Neuronal stem cell (in vitro differentiated cells): ENCODE data around the gene ACAD10.

Source experiments
- DNase-seq: peaks from one replicate; pipeline ENCODE4 v3.0.0-alpha.2; 2013; ENCODE audit warnings: low spot score
- H2AFZ ChIP-seq: one replicate; pipeline ENCODE4 v1.6.1; 2013; ENCODE audit warnings: mild to moderate bottlenecking, low read length, inconsistent platforms
- H2AK5ac ChIP-seq: 2 replicates; pipeline ENCODE4 v1.6.1; 2013; ENCODE audit warnings: low read depth, mild to moderate bottlenecking, inconsistent platforms, low read length, moderate library complexity, mixed read lengths
- H2BK120ac ChIP-seq: 2 replicates; pipeline ENCODE4 v1.6.1; 2013; ENCODE audit warnings: low read depth, mild to moderate bottlenecking, inconsistent platforms, low read length, moderate library complexity, mixed read lengths
- H2BK12ac ChIP-seq: one replicate; pipeline ENCODE4 v1.6.1; 2013; ENCODE audit warnings: low read length, inconsistent platforms
- H2BK15ac ChIP-seq: 2 replicates; pipeline ENCODE4 v1.6.1; 2013; ENCODE audit warnings: mild to moderate bottlenecking, low read length, inconsistent platforms, mixed read lengths
- H2BK5ac ChIP-seq: one replicate; pipeline ENCODE4 v1.6.1; 2013; ENCODE audit warnings: inconsistent platforms, mild to moderate bottlenecking, low read length, moderate library complexity
- H3K14ac ChIP-seq: one replicate; pipeline ENCODE4 v1.6.1; 2013; ENCODE audit warnings: low read length, inconsistent platforms
- H3K18ac ChIP-seq: 2 replicates; pipeline ENCODE4 v1.6.1; 2013; ENCODE audit warnings: low read length, inconsistent platforms
- H3K23ac ChIP-seq: 2 replicates; pipeline ENCODE4 v1.6.1; 2013; ENCODE audit warnings: low read depth, mild to moderate bottlenecking, mixed read lengths, low read length, inconsistent platforms; ENCODE audit not compliant: poor library complexity
- H3K27ac ChIP-seq: replicated peaks from 3 replicates; pipeline ENCODE4 v1.5.1; 2013; ENCODE audit warnings: low read length, inconsistent platforms
- H3K27me3 ChIP-seq, 3 experiments: 2 replicates each; pipeline ENCODE4 v1.6.1; 2013; ENCODE audit warnings: low read length in 3 of 3, mild to moderate bottlenecking in 2 of 3, inconsistent platforms in 1 of 3, low read depth in 1 of 3, mixed read lengths in 1 of 3, moderate library complexity in 1 of 3; ENCODE audit not compliant: control insufficient read depth in 3 of 3, insufficient read depth in 3 of 3
- H3K36me3 ChIP-seq, 2 donors: replicated peaks in 1 of 2; 2 replicates each; pipeline ENCODE4 v1.6.1; 2013; ENCODE audit warnings: low read length in 2 of 2; ENCODE audit not compliant: control insufficient read depth in 2 of 2, insufficient read depth in 2 of 2
- H3K4ac ChIP-seq: 2 replicates; pipeline ENCODE4 v1.6.1; 2013; ENCODE audit warnings: inconsistent platforms, mild to moderate bottlenecking, low read length, moderate library complexity
- H3K4me1 ChIP-seq, 2 donors: 1 replicate in 1 of 2; 2 replicates in 1 of 2; pipeline ENCODE4 v1.6.1; 2013; ENCODE audit warnings: low read length in 2 of 2, low read depth in 1 of 2; ENCODE audit not compliant: control insufficient read depth in 2 of 2, insufficient read depth in 1 of 2
- H3K4me2 ChIP-seq: one replicate; pipeline ENCODE4 v1.6.1; 2013; ENCODE audit warnings: mild to moderate bottlenecking, low read length, inconsistent platforms; ENCODE audit not compliant: insufficient read depth, poor library complexity, severe bottlenecking
- H3K4me3 ChIP-seq, 2 donors: 2 replicates each; pipeline ENCODE4 v1.5.1; 2013; ENCODE audit warnings: low read length in 2 of 2, mild to moderate bottlenecking in 2 of 2, inconsistent platforms in 1 of 2, moderate library complexity in 1 of 2
- H3K79me1 ChIP-seq: one replicate; pipeline ENCODE4 v1.6.1; 2013; ENCODE audit warnings: low read depth, mild to moderate bottlenecking, inconsistent platforms, low read length, moderate library complexity
- H3K9ac ChIP-seq: one replicate; pipeline ENCODE4 v1.6.1; 2013; ENCODE audit warnings: mild to moderate bottlenecking, low read depth, low read length, inconsistent platforms; ENCODE audit not compliant: poor library complexity
- H3K9me3 ChIP-seq, 2 donors: replicated peaks in 1 of 2; 2 replicates each; pipeline versions ENCODE3 to v1.6.1; 2013; ENCODE audit warnings: low read length in 2 of 2, mild to moderate bottlenecking in 2 of 2, inconsistent platforms in 1 of 2, low read depth in 1 of 2, mixed read lengths in 1 of 2, moderate library complexity in 1 of 2; ENCODE audit not compliant: control insufficient read depth in 2 of 2, insufficient read depth in 1 of 2
- H4K8ac ChIP-seq: one replicate; pipeline ENCODE4 v1.6.1; 2013; ENCODE audit warnings: low read depth, mild to moderate bottlenecking, inconsistent platforms, low read length, moderate library complexity
- H4K91ac ChIP-seq: one replicate; pipeline ENCODE4 v1.6.1; 2013; ENCODE audit warnings: low read length, low read depth, mild to moderate bottlenecking, inconsistent platforms; ENCODE audit not compliant: poor library complexity
- WGBS, 2 donors: extraction: QIAGEN DNeasy Blood & Tissue Kit; methylation state at CpG; one replicate each; pipeline ENCODE4 v1.1.7; 2013; ENCODE audit warnings: missing lambda C conversion rate in 2 of 2, mixed read lengths in 1 of 2; ENCODE audit not compliant: insufficient read length in 2 of 2, insufficient replicate concordance in 1 of 2; ENCODE audit errors: extremely low coverage in 2 of 2; 5-methylcytosine and 5-hydroxymethylcytosine counted together

Gene ACAD10

DNA sequence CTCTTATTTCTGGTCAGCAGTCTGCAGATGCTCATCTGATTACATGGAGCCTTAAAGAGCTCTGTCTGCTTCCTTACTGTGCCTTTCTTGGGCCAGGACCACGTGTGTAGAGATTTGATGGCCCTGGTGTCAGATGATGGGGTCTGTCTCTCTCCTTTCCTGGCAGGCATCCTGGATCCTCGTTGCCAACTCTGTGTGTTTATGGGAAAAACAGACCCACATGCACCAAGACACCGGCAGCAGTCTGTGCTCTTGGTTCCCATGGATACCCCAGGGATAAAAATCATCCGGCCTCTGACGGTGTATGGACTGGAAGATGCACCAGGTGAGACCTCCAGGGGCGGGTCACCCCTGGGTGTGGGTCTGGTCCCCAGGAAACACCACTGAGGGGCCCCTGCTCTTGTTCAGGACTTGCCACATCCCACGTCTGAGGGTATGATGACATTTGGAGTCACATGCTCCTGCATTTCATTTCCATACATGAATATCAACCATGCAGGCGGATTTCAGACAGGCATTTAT is 62.4 kb downstream of the ACAD10 start:
- H2BK15ac ChIP-seq: no peak overlapping the region
- no peaks in the 10 kb centered on the region for H3K79me1 ChIP-seq
- H3K27me3 ChIP-seq: no peaks in the 10 kb centered on the region
- no peak for DNase-seq
- peaks cover 25 to 64% of the 10 kb centered on the region in 2 donors for H3K36me3 ChIP-seq
- H4K91ac ChIP-seq: no peak overlapping the region
- H3K9me3 ChIP-seq: no peaks in the 10 kb centered on the region
- no peak overlapping the region for H3K4me2 ChIP-seq
- H3K9ac ChIP-seq: no peak overlapping the region
- no peak overlapping the region for H2BK12ac ChIP-seq
- H2BK5ac ChIP-seq: no peak overlapping the region
- H3K23ac ChIP-seq: no peak overlapping the region
- H3K4me3 ChIP-seq: no peak overlapping the region
- H3K4ac ChIP-seq: no peak overlapping the region
- no peak overlapping the region for H3K27ac ChIP-seq
- H4K8ac ChIP-seq: no peak overlapping the region
- no peak overlapping the region for H3K18ac ChIP-seq
- no peak overlapping the region for H2BK120ac ChIP-seq
- no peak overlapping the region for H2AFZ ChIP-seq
- H2AK5ac ChIP-seq: no peak overlapping the region
- H3K4me1 ChIP-seq: peaks cover 0 to 6% of the 10 kb centered on the region in 2 donors
- H3K14ac ChIP-seq: no peak overlapping the region
- no CpG with 5 or more reads among the region's 8 CpGs for WGBS, 2 donors

DNA sequence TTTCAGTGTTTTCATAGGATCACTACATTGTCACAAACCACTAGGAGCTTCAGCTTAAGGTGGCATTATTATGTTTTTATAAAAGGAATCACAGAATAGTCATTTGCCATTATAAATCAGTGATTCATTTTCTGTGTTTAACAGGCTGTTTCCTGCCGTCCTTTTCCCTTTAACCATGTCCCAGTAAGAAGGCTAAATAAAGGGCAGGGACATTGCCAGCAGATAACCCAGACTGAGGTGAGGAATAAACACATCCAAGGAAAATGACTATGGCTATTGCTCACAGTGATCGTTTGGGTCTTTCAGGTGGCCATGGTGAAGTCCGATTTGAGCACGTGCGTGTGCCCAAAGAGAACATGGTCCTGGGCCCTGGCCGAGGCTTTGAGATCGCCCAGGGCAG is 63.0 kb downstream of the ACAD10 start:
- no CpG with 5 or more reads among the region's 7 CpGs for WGBS, 2 donors
- H2BK12ac ChIP-seq: no peak overlapping the region
- H3K14ac ChIP-seq: no peak overlapping the region
- no peak overlapping the region for H4K8ac ChIP-seq
- H3K23ac ChIP-seq: no peak overlapping the region
- peaks cover 27 to 70% of the 10 kb centered on the region in 2 donors for H3K36me3 ChIP-seq
- H2AFZ ChIP-seq: no peak overlapping the region
- no peak overlapping the region for H3K27ac ChIP-seq
- no peak overlapping the region for H2BK15ac ChIP-seq
- DNase-seq: no peak
- H3K18ac ChIP-seq: no peak overlapping the region
- peaks cover 0 to 2% of the 10 kb centered on the region in 2 donors for H3K9me3 ChIP-seq
- H3K79me1 ChIP-seq: no peaks in the 10 kb centered on the region
- H3K4me3 ChIP-seq: no peak overlapping the region
- no peak overlapping the region for H3K4me2 ChIP-seq
- no peak overlapping the region for H4K91ac ChIP-seq
- no peak overlapping the region for H3K4ac ChIP-seq
- H2BK5ac ChIP-seq: no peak overlapping the region
- H3K27me3 ChIP-seq: no peaks in the 10 kb centered on the region
- no peak overlapping the region for H2BK120ac ChIP-seq
- H3K9ac ChIP-seq: no peak overlapping the region
- H2AK5ac ChIP-seq: no peak overlapping the region
- peaks cover 0 to 8% of the 10 kb centered on the region in 2 donors for H3K4me1 ChIP-seq

DNA sequence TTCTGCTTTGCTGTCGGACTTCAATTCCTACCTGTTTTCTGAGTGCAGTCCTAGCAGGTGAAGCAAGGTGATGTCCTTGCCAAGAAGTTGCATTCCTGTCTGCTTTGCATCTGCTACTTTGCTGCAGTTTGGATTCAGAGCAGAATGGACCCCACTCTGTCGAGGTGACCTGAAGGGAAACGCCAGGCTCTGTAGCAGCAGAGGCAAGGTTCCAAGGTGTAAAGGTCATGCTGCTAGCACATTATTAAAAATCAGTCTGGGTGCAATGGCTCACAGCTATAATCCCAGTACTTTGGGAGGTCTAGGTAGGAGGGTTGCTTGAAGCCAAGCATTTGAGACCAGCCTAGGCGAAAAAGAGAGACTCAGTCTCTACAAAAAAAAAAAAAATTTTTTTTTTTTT is 63.5 kb downstream of the ACAD10 start:
- Histone ChIP-seq H3K9me3 (peaks cover 0 to 2% of the 10 kb centered on the region in 2 donors), H2AFZ (no peak overlapping the region), H2BK15ac (no peak overlapping the region), H2BK5ac (no peak overlapping the region), H3K23ac (no peak overlapping the region), H3K18ac (no peak overlapping the region), H3K4me2 (no peak overlapping the region), H3K36me3 (peaks cover 28 to 72% of the 10 kb centered on the region in 2 donors), H3K4ac (no peak overlapping the region), H2BK12ac (no peak overlapping the region), H3K9ac (no peak overlapping the region), H3K27ac (no peak overlapping the region), H3K4me3 (no peak overlapping the region), H3K27me3 (no peaks in the 10 kb centered on the region), H3K79me1 (no peaks in the 10 kb centered on the region), H3K4me1 (peaks cover 0 to 8% of the 10 kb centered on the region in 2 donors), H2BK120ac (no peak overlapping the region), H4K91ac (no peak overlapping the region), H4K8ac (no peak overlapping the region), H2AK5ac (no peak overlapping the region), H3K14ac (no peak overlapping the region)
- WGBS, 2 donors: no CpG with 5 or more reads among the region's 4 CpGs
- DNase-seq: no peak

DNA sequence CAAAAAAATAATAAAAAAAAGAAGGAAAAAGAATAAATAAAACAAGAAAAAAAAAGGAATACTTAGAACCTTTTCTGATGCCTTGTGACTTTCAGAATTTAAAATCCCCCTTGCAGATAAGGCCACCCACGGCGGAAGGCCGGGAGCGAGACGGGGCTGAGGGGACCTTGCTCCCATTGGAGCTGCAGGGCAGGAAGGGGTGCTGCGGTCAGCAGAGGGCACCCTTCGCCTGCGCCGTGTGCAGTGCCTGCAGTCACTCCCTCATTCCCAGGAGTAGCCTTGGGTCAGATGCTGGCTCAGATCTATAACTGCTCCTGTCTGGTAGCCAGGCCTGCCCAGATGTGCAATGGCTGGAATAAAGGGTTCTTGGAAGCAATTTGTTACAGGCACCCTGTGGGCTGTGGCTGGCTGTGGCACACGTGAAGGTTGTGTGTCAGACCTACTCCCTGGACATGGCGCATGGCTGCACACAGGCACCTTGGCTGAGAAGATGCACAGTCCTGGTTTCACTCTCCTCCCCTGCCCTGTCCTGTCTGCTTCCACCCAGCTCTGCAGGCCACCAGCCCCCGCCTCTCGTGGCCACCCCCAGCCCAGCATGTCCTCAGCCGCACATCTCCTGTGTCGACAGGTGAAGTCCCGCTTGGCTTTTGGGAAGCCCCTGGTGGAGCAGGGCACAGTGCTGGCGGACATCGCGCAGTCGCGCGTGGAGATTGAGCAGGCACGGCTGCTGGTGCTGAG is 67.5 kb downstream of the ACAD10 start:
- H2AK5ac ChIP-seq: peak overlapping the region; percentile 53
- peak overlapping the region; percentile 79 for H3K9ac ChIP-seq
- no CpG with 5 or more reads among the region's 23 CpGs for WGBS, 2 donors
- H3K14ac ChIP-seq: peak overlapping the region; percentile 25
- peak overlapping the region; percentile 95 for H3K23ac ChIP-seq
- peak overlapping the region; percentile 48 for H2BK5ac ChIP-seq
- H3K4me1 ChIP-seq: peaks cover 8 to 10% of the 10 kb centered on the region in 2 donors
- no peak overlapping the region for H4K91ac ChIP-seq
- H3K36me3 ChIP-seq: peaks cover 11 to 51% of the 10 kb centered on the region in 2 donors
- no peak overlapping the region for H2AFZ ChIP-seq
- H2BK15ac ChIP-seq: peak overlapping the region; percentile 6
- no peak overlapping the region for H3K27ac ChIP-seq
- H2BK120ac ChIP-seq: no peak overlapping the region
- peak overlapping the region; percentile 7 for H4K8ac ChIP-seq
- H3K4ac ChIP-seq: peak overlapping the region; percentile 61
- DNase-seq: no peak
- H3K18ac ChIP-seq: peak overlapping the region; percentile 86
- no peak overlapping the region for H2BK12ac ChIP-seq
- no peak overlapping the region for H3K4me3 ChIP-seq
- H3K27me3 ChIP-seq: no peaks in the 10 kb centered on the region
- no peaks in the 10 kb centered on the region for H3K79me1 ChIP-seq
- H3K4me2 ChIP-seq: no peak overlapping the region
- H3K9me3 ChIP-seq: peaks cover 0 to 2% of the 10 kb centered on the region in 2 donors
